Activated B cell treated with CpG ODN at 0.5 μM for 24 hours (primary cell): Measurements from ENCODE around the gene RCAN2. TPM values are rescaled to one million over a fixed set of nuclear protein-coding genes. Genes with fewer than 3 reads are reported as not detected.

Experiments
- ATAC-seq: fragments of 200-7000 bp; cut with Tn5 transposase; one replicate; pipeline ENCODE4 v1.10.0; 2021; ENCODE audit warnings: low read depth, mild to moderate bottlenecking, moderate library complexity
- CTCF ChIA-PET: fragments of 350-600 bp; sonication (Branson Sonifier 250); formaldehyde crosslinking; loops from one replicate; lab custom pipeline; 2021; ENCODE audit warnings: antibody characterized with exemption; lab: Charles Lee
- POLR2A ChIA-PET: fragments of 350-600 bp; sonication (Branson Sonifier 250); formaldehyde crosslinking; loops from one replicate; lab custom pipeline; 2021; ENCODE audit warnings: antibody characterized with exemption; lab: Charles Lee
- DNase-seq: peaks from one replicate; pipeline ENCODE4 v3.0.0; 2022
- H3K27ac Mint-ChIP-seq: one replicate; pipeline ENCODE4 v1.8.0; 2020; ENCODE audit warnings: mixed read lengths
- H3K27me3 Mint-ChIP-seq: one replicate; pipeline ENCODE4 v1.8.0; 2021; ENCODE audit warnings: mixed read lengths
- H3K36me3 Mint-ChIP-seq: one replicate; pipeline ENCODE4 v1.8.0; 2021; ENCODE audit warnings: low read depth, mixed read lengths
- H3K4me1 Mint-ChIP-seq: one replicate; pipeline ENCODE4 v1.8.0; 2021; ENCODE audit warnings: mixed read lengths
- H3K4me3 Mint-ChIP-seq: one replicate; pipeline ENCODE4 v1.8.0; 2020; ENCODE audit warnings: mild to moderate bottlenecking, mixed read lengths
- H3K9me3 Mint-ChIP-seq: one replicate; pipeline ENCODE4 v1.8.0; 2020; ENCODE audit warnings: mixed read lengths
- intact Hi-C: fragments of 100-400 bp; cut with micrococcal nuclease; formaldehyde crosslinking; loops from one replicate; pipeline ENCODE4 v1.15.1; 2024
- total RNA-seq: library from RNA; stranded (reverse); gene quantifications from 2 replicates; pipeline ENCODE4 v1.2.3, GENCODE V29; 2022
- TF ChIP-seq, protein P1 (sequence below): fragments of 200-600 bp; IDR thresholded peaks from one replicate; pipeline ENCODE4 v1.8.0; 2022; ENCODE audit warnings: antibody characterized with exemption, mild to moderate bottlenecking

The RCAN2 gene
- total RNA-seq, 1 donor from 2014 or later, result not detected

GRCh38 chr6:46290421-46291274 lies 200.6 kb downstream of the RCAN2 start:
- H3K27me3 Mint-ChIP-seq, result peaks cover 5% of the 10 kb centered on the region
- no peaks in the 10 kb centered on the region for H3K9me3 Mint-ChIP-seq
- no peak for ATAC-seq
- ChIA-PET POLR2A (interaction anchor here (0.5 to 0.6 kb wide), 2 partner anchors 121 to 1841 kb away, joined by 3 to 8 read pairs; no protein-coding TSS in a partner anchor), CTCF (no interaction called here)
- intact Hi-C loops, result no loop called here
- H3K4me3 Mint-ChIP-seq, result no peak overlapping the region
- H3K36me3 Mint-ChIP-seq, result no peaks in the 10 kb centered on the region
- no peak for DNase-seq
- TF ChIP-seq, protein P1, sequence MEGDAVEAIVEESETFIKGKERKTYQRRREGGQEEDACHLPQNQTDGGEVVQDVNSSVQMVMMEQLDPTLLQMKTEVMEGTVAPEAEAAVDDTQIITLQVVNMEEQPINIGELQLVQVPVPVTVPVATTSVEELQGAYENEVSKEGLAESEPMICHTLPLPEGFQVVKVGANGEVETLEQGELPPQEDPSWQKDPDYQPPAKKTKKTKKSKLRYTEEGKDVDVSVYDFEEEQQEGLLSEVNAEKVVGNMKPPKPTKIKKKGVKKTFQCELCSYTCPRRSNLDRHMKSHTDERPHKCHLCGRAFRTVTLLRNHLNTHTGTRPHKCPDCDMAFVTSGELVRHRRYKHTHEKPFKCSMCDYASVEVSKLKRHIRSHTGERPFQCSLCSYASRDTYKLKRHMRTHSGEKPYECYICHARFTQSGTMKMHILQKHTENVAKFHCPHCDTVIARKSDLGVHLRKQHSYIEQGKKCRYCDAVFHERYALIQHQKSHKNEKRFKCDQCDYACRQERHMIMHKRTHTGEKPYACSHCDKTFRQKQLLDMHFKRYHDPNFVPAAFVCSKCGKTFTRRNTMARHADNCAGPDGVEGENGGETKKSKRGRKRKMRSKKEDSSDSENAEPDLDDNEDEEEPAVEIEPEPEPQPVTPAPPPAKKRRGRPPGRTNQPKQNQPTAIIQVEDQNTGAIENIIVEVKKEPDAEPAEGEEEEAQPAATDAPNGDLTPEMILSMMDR, result no peak
- H3K4me1 Mint-ChIP-seq, result peaks cover 8% of the 10 kb centered on the region
- no peak overlapping the region for H3K27ac Mint-ChIP-seq

- TF ChIP-seq, protein P1, result no peak
- no peak overlapping the region for H3K4me3 Mint-ChIP-seq
- intact Hi-C loops, result no loop called here
- H3K36me3 Mint-ChIP-seq, result no peaks in the 10 kb centered on the region
- DNase-seq (no peak), ATAC-seq (no peak)
- CTCF ChIA-PET, result no interaction called here
- no peak overlapping the region for H3K27ac Mint-ChIP-seq
- peaks cover 5% of the 10 kb centered on the region for H3K27me3 Mint-ChIP-seq
- H3K4me1 Mint-ChIP-seq, result peaks cover 8% of the 10 kb centered on the region
- POLR2A ChIA-PET, result no interaction called here
- no peaks in the 10 kb centered on the region for H3K9me3 Mint-ChIP-seq
Observed at GRCh38 chr6:46289898-46290297, 201.4 kb downstream of the RCAN2 start.

GRCh38 chr6:46288835-46289234 lies 202.4 kb downstream of the RCAN2 start:
- Mint-ChIP-seq H3K27ac (no peak overlapping the region), H3K36me3 (no peaks in the 10 kb centered on the region), H3K4me3 (no peak overlapping the region), H3K27me3 (peaks cover 5% of the 10 kb centered on the region), H3K4me1 (peaks cover 7% of the 10 kb centered on the region), H3K9me3 (no peaks in the 10 kb centered on the region)
- intact Hi-C loops, result no loop called here
- DNase-seq (no peak), ATAC-seq (no peak)
- ChIA-PET CTCF (no interaction called here), POLR2A (no interaction called here)
- TF ChIP-seq, protein P1, result no peak

GRCh38 chr6:46287681-46288080 lies 203.6 kb downstream of the RCAN2 start:
- TF ChIP-seq, protein P1, result no peak
- no peak overlapping the region for H3K27ac Mint-ChIP-seq
- ChIA-PET POLR2A (no interaction called here), CTCF (no interaction called here)
- ATAC-seq (no peak), DNase-seq (no peak)
- no peak overlapping the region for H3K4me3 Mint-ChIP-seq
- H3K4me1 Mint-ChIP-seq, result peaks cover 2% of the 10 kb centered on the region
- no peaks in the 10 kb centered on the region for H3K9me3 Mint-ChIP-seq
- no peaks in the 10 kb centered on the region for H3K36me3 Mint-ChIP-seq
- intact Hi-C loops, result no loop called here
- peaks cover 5% of the 10 kb centered on the region for H3K27me3 Mint-ChIP-seq

- Mint-ChIP-seq H3K4me1 (peaks cover 2% of the 10 kb centered on the region), H3K36me3 (no peaks in the 10 kb centered on the region), H3K4me3 (no peak overlapping the region), H3K9me3 (no peaks in the 10 kb centered on the region), H3K27me3 (peaks cover 5% of the 10 kb centered on the region), H3K27ac (no peak overlapping the region)
- intact Hi-C loops, result no loop called here
- TF ChIP-seq, protein P1, result no peak
- ChIA-PET POLR2A (no interaction called here), CTCF (no interaction called here)
- no peak for DNase-seq
- ATAC-seq, result no peak
Observed at GRCh38 chr6:46287043-46287442, 204.2 kb downstream of the RCAN2 start.
